Transverse colon (tissue), 3 donors: ENCODE results near the gene KTI12.

ENCODE experiments used
- CTCF ChIP-seq, 5 experiments: fragments of 200-600 bp in 3 of 5; fragments of 450-650 bp in 2 of 5; sonication (generic) in 3 of 5; IDR thresholded peaks; 1 replicate in 2 of 5; 2 replicates in 3 of 5; pipeline ENCODE4 v1.5.1; 2016 to 2017; ENCODE audit warnings: antibody characterized with exemption in 5 of 5, inconsistent platforms in 3 of 5, mild to moderate bottlenecking in 2 of 5, moderate library complexity in 1 of 5
- POLR2A ChIP-seq: fragments of 450-650 bp; IDR thresholded peaks from one replicate; pipeline ENCODE4 v1.6.1; 2016; ENCODE audit warnings: antibody characterized with exemption, mild to moderate bottlenecking, moderate library complexity

- no peak for TF ChIP-seq POLR2A
- no peak for TF ChIP-seq CTCF (IDR thresholded peaks at IDR 0.05)
Observed at GRCh38 chr1:52032124-52032784, 1.4 kb downstream of the KTI12 start.
